Keratinocyte (primary cell): ENCODE data around the gene SPR. TPM values are rescaled to one million over a fixed set of nuclear protein-coding genes. Genes with fewer than 3 reads are reported as not detected.

Experiments
- DNase-seq: peaks from one replicate; pipeline ENCODE4 v3.0.0-alpha.2; 2011; ENCODE audit warnings: low read depth, missing footprints, low spot score
- FAIRE-seq: peaks from 2 replicates; lab custom pipeline; 2011; peaks lifted over from hg19 to GRCh38; lab: Jason Lieb, UNC
- H2AFZ ChIP-seq: 2 replicates; pipeline ENCODE4 v1.6.0; 2012; ENCODE audit warnings: low read length, control low read depth, inconsistent platforms; ENCODE audit not compliant: control insufficient read depth
- H3K27ac ChIP-seq: 2 replicates; pipeline ENCODE4 v1.5.1; 2011; ENCODE audit warnings: low read length; ENCODE audit not compliant: control insufficient read depth, insufficient read depth
- H3K27me3 ChIP-seq: 3 replicates; pipeline ENCODE4 v1.6.0; 2011; ENCODE audit warnings: low read length; ENCODE audit not compliant: control insufficient read depth, insufficient read depth; ENCODE audit errors: extremely low read depth
- H3K36me3 ChIP-seq, 2 experiments: 2 replicates in 1 of 2; 3 replicates in 1 of 2; pipeline ENCODE4 v1.5.1; 2011; ENCODE audit warnings: low read length in 2 of 2, mild to moderate bottlenecking in 1 of 2; ENCODE audit not compliant: control insufficient read depth in 2 of 2, insufficient read depth in 2 of 2; ENCODE audit errors: extremely low read depth in 1 of 2
- H3K4me1 ChIP-seq: 3 replicates; pipeline ENCODE4 v1.5.1; 2011; ENCODE audit warnings: low read length; ENCODE audit not compliant: control insufficient read depth, insufficient read depth; ENCODE audit errors: extremely low read depth
- H3K4me2 ChIP-seq: 3 replicates; pipeline ENCODE4 v1.6.0; 2011; ENCODE audit warnings: low read depth, low read length; ENCODE audit not compliant: control insufficient read depth, insufficient read depth; ENCODE audit errors: extremely low read depth
- H3K4me3 ChIP-seq, 3 experiments: fragments of 200-600 bp in 1 of 3; sonication (generic) in 1 of 3; 2 replicates in 2 of 3; 3 replicates in 1 of 3; pipeline ENCODE4 v1.5.1; 2011 to 2016; ENCODE audit warnings: low read length in 3 of 3, mild to moderate bottlenecking in 3 of 3, control low read depth in 2 of 3, inconsistent platforms in 1 of 3, low read depth in 1 of 3, mixed read lengths in 1 of 3, mixed run types in 1 of 3, moderate library complexity in 1 of 3; ENCODE audit not compliant: control insufficient read depth in 2 of 3, insufficient read depth in 2 of 3; ENCODE audit errors: extremely low read depth in 1 of 3
- H3K79me2 ChIP-seq: 2 replicates; pipeline ENCODE4 v1.6.0; 2012; ENCODE audit warnings: low read length; ENCODE audit not compliant: control insufficient read depth, insufficient read depth
- H3K9ac ChIP-seq: 3 replicates; pipeline ENCODE4 v1.6.0; 2011; ENCODE audit warnings: low read length; ENCODE audit not compliant: control insufficient read depth, insufficient read depth; ENCODE audit errors: extremely low read depth
- H3K9me1 ChIP-seq: 3 replicates; pipeline ENCODE4 v1.6.0; 2011; ENCODE audit warnings: low read length; ENCODE audit not compliant: control insufficient read depth, insufficient read depth; ENCODE audit errors: extremely low read depth
- H3K9me3 ChIP-seq: 2 replicates; pipeline ENCODE4 v1.5.1; 2012; ENCODE audit warnings: low read depth, low read length; ENCODE audit not compliant: control insufficient read depth
- H4K20me1 ChIP-seq: 3 replicates; pipeline ENCODE4 v1.6.0; 2011; ENCODE audit warnings: low read length; ENCODE audit not compliant: control insufficient read depth, insufficient read depth; ENCODE audit errors: extremely low read depth
- EZH2 ChIP-seq: IDR thresholded peaks from one replicate; pipeline ENCODE4 v1.6.1; 2012; ENCODE audit warnings: inconsistent platforms, mild to moderate bottlenecking, low read length, moderate library complexity
- dilution Hi-C: fragments of 300-500 bp; cut with MboI; formaldehyde crosslinking; loops from one replicate; pipeline ENCODE4 v1.7.0; 2020; ENCODE audit warnings: low sequenced_read_pairs; ENCODE audit not compliant: extremely low pct_ligation_motif_present
- polyA plus RNA-seq, 5 experiments: library from polyadenylated mRNA; depleted of rRNA in 3 of 5; stranded (reverse) in 3 of 5; stranded (forward) in 1 of 5; unstranded in 1 of 5; fragments of >200 nt; gene quantifications; 1 replicate in 1 of 5; 2 replicates in 3 of 5; 3 replicates in 1 of 5; pipeline versions ENCODE4 v1.2.1 to v1.2.3, GENCODE V29; 2011 to 2012; ENCODE audit warnings: missing spikeins in 2 of 5, low read depth in 1 of 5, low replicate concordance in 1 of 5
- TF ChIP-seq, protein P1 (sequence below), 3 experiments: IDR thresholded peaks in 1 of 3; conservative IDR thresholded peaks in 1 of 3; optimal IDR thresholded peaks in 1 of 3; 2 replicates in 2 of 3; 3 replicates in 1 of 3; pipeline versions ENCODE3 to v1.5.1; 2011; ENCODE audit warnings: low read length in 3 of 3, mild to moderate bottlenecking in 3 of 3, moderate library complexity in 2 of 3, control low read depth in 1 of 3, inconsistent platforms in 1 of 3; ENCODE audit not compliant: insufficient read depth in 2 of 3; ENCODE audit errors: extremely low read depth in 1 of 3

SPR gene
- polyA plus RNA-seq, 1 donor (not counting 4 experiments of a cell fraction or from before 2014, with no cell fraction given), result 25.1 TPM

GRCh38 chr2:72933646-72934151 lies 46.5 kb downstream of the SPR start:
- Histone ChIP-seq H3K27ac (no peak overlapping the region), H2AFZ (no peak overlapping the region), H3K4me3 (no peak overlapping the region), H3K4me1 (peaks cover 21% of the 10 kb centered on the region), H3K4me2 (no peak overlapping the region), H3K9me3 (no peaks in the 10 kb centered on the region), H3K9me1 (no peaks in the 10 kb centered on the region), H3K9ac (no peak overlapping the region), H3K79me2 (no peaks in the 10 kb centered on the region), H3K36me3 (no peaks in the 10 kb centered on the region), H3K27me3 (peaks cover 41% of the 10 kb centered on the region), H4K20me1 (no peaks in the 10 kb centered on the region)
- no peak for DNase-seq
- TF ChIP-seq, protein P1, sequence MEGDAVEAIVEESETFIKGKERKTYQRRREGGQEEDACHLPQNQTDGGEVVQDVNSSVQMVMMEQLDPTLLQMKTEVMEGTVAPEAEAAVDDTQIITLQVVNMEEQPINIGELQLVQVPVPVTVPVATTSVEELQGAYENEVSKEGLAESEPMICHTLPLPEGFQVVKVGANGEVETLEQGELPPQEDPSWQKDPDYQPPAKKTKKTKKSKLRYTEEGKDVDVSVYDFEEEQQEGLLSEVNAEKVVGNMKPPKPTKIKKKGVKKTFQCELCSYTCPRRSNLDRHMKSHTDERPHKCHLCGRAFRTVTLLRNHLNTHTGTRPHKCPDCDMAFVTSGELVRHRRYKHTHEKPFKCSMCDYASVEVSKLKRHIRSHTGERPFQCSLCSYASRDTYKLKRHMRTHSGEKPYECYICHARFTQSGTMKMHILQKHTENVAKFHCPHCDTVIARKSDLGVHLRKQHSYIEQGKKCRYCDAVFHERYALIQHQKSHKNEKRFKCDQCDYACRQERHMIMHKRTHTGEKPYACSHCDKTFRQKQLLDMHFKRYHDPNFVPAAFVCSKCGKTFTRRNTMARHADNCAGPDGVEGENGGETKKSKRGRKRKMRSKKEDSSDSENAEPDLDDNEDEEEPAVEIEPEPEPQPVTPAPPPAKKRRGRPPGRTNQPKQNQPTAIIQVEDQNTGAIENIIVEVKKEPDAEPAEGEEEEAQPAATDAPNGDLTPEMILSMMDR (optimal IDR thresholded peaks at IDR 0.05 in 1 of 3, IDR thresholded peaks at IDR 0.05 in 1 of 3, conservative IDR thresholded peaks at IDR 0.05 in 1 of 3; ENCODE audit: extremely low read depth in 1 of 3, insufficient read depth in 2 of 3, low read length in 3 of 3), result no peak
- no peak for TF ChIP-seq EZH2
- no peak for FAIRE-seq
- dilution Hi-C loops, result no loop called here

- H3K9ac ChIP-seq, result no peak overlapping the region
- no peaks in the 10 kb centered on the region for H3K9me1 ChIP-seq
- peaks cover 21% of the 10 kb centered on the region for H3K4me1 ChIP-seq
- dilution Hi-C loops, result no loop called here
- peaks cover 33% of the 10 kb centered on the region for H3K27me3 ChIP-seq
- no peaks in the 10 kb centered on the region for H3K36me3 ChIP-seq
- peak; percentile 54 for DNase-seq
- TF ChIP-seq EZH2, result peak; percentile 43
- TF ChIP-seq, protein P1 (optimal IDR thresholded peaks at IDR 0.05 in 1 of 3, IDR thresholded peaks at IDR 0.05 in 1 of 3, conservative IDR thresholded peaks at IDR 0.05 in 1 of 3; ENCODE audit: extremely low read depth in 1 of 3, insufficient read depth in 2 of 3, low read length in 3 of 3), result peak; percentile 53 to 58 (median 54)
- no peak overlapping the region for H2AFZ ChIP-seq
- peak overlapping the region in 1 of 3 experiments; percentile 8 for H3K4me3 ChIP-seq
- no peaks in the 10 kb centered on the region for H4K20me1 ChIP-seq
- no peak overlapping the region for H3K27ac ChIP-seq
- peak; percentile 90 for FAIRE-seq
- H3K4me2 ChIP-seq, result peak overlapping the region; percentile 66
- H3K79me2 ChIP-seq, result no peaks in the 10 kb centered on the region
- H3K9me3 ChIP-seq, result no peaks in the 10 kb centered on the region
Measured at GRCh38 chr2:72934683-72935610, 47.7 kb downstream of the SPR start.
